Measurements from ENCODE around the gene LRRC3.
A peak's percentile ranks its signal among the peaks of the same experiment; 100 is the strongest.
"Not testable (repeated sequence)": the region's sequence is repeated elsewhere in the genome, so short reads cannot be mapped to it uniquely, and the experiment has no call there.

Gene LRRC3

DNA sequence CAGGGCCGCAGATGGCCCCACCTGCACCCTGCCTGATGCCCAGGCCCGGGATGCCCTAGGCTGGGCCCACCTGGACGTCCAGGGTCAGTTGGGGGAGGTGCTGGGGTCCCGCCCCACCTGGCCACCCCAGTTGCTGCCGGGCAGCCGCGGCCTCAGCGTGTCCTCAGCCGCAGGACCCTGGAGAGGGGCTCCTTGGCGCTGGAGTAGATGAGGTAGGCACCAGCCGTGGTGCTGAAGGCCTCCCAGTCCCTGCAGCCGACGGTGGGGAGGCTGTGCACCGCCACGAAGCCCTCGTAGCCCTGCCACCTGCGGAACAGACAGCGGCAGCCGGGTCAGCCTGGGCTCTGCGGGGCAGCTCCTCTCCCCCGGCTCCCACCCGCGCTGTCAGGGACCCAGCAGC, 44.3 kb downstream of the LRRC3 start:
- no peak overlapping the region for H3K4me3 Mint-ChIP-seq
- H3K27me3 Mint-ChIP-seq (ENCODE audit: low read depth, poor library complexity) = peaks cover 6% of the 10 kb centered on the region
- H3K9me3 Mint-ChIP-seq = peaks cover 4% of the 10 kb centered on the region
- peaks cover 37% of the 10 kb centered on the region for H3K4me1 Mint-ChIP-seq
- H3K36me3 Mint-ChIP-seq (ENCODE audit: low read depth) = peaks cover 8% of the 10 kb centered on the region
- no peak for DNase-seq
- TF ChIP-seq, protein P1, sequence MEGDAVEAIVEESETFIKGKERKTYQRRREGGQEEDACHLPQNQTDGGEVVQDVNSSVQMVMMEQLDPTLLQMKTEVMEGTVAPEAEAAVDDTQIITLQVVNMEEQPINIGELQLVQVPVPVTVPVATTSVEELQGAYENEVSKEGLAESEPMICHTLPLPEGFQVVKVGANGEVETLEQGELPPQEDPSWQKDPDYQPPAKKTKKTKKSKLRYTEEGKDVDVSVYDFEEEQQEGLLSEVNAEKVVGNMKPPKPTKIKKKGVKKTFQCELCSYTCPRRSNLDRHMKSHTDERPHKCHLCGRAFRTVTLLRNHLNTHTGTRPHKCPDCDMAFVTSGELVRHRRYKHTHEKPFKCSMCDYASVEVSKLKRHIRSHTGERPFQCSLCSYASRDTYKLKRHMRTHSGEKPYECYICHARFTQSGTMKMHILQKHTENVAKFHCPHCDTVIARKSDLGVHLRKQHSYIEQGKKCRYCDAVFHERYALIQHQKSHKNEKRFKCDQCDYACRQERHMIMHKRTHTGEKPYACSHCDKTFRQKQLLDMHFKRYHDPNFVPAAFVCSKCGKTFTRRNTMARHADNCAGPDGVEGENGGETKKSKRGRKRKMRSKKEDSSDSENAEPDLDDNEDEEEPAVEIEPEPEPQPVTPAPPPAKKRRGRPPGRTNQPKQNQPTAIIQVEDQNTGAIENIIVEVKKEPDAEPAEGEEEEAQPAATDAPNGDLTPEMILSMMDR (IDR thresholded peaks at IDR 0.05) = no peak
- no peak overlapping the region for H3K27ac Mint-ChIP-seq

DNA sequence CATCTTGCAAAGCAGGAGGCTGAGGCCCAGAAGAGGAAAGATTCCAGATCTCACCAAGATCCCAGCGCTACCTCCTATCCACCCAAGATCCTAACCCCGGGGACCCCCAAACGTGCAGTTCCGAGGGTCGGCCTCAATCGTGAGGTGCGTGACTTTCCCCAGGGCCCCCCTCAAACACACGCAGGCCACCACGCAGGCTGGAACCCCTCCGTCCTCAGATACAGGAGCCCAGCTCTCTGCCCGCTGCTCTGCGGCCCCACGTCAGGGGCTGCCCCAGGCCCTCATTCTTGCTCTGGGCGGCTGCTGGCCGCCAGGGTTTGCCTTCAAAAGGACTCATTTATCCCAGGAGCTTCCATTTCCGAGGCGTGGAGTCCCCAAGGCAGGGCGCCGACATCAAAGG, 44.8 kb downstream of the LRRC3 start:
- no peak overlapping the region for H3K27ac Mint-ChIP-seq
- H3K27me3 Mint-ChIP-seq (ENCODE audit: low read depth, poor library complexity) = peaks cover 6% of the 10 kb centered on the region
- TF ChIP-seq, protein P1 (IDR thresholded peaks at IDR 0.05) = no peak
- H3K4me1 Mint-ChIP-seq = peaks cover 37% of the 10 kb centered on the region
- peaks cover 8% of the 10 kb centered on the region for H3K36me3 Mint-ChIP-seq (ENCODE audit: low read depth)
- H3K4me3 Mint-ChIP-seq = no peak overlapping the region
- peaks cover 4% of the 10 kb centered on the region for H3K9me3 Mint-ChIP-seq
- no peak for DNase-seq

DNA sequence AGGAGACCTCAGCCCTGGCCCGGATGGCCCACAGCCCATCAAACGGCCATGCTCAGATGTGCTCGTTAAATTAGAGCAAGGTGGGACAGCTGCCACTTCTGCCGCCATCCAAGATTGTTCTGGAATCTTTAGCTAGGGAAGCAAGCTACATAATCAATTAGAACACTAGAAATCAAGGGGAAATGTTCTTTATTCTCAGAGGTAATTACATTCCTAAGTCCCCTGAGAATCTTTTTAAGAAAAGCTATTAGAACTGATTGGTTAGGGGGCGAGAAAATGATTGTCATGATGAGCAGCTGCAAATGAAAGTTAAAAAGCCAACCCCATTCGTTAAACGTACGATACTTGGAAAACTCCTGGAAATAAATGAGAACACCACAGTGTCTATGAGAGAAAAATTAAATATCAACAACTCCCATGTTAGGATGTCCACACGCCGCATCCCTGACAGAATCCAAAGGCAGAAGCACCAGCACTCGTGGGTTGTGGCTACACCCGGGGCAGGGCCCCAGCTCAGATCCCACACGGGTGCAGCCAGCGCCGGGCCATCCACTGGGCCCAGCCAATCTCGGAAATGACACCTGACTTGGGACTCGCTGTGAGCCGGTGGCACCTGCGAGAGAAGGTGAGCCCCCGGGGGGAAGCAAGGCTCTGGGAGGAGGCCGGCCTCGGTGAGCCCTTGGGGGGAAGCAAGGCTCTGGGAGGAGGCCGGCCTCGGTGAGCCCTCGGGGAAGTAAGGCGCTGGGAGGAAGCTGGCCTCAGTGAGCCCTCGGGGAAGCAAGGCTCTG, 47.1 kb downstream of the LRRC3 start:
- H3K9me3 Mint-ChIP-seq = no peaks in the 10 kb centered on the region
- H3K4me1 Mint-ChIP-seq = peaks cover 34% of the 10 kb centered on the region
- H3K27me3 Mint-ChIP-seq (ENCODE audit: low read depth, poor library complexity) = no peaks in the 10 kb centered on the region
- H3K27ac Mint-ChIP-seq = no peak overlapping the region
- H3K36me3 Mint-ChIP-seq (ENCODE audit: low read depth) = no peaks in the 10 kb centered on the region
- no peak for DNase-seq
- no peak overlapping the region for H3K4me3 Mint-ChIP-seq
- TF ChIP-seq, protein P1 (IDR thresholded peaks at IDR 0.05) = no peak

DNA sequence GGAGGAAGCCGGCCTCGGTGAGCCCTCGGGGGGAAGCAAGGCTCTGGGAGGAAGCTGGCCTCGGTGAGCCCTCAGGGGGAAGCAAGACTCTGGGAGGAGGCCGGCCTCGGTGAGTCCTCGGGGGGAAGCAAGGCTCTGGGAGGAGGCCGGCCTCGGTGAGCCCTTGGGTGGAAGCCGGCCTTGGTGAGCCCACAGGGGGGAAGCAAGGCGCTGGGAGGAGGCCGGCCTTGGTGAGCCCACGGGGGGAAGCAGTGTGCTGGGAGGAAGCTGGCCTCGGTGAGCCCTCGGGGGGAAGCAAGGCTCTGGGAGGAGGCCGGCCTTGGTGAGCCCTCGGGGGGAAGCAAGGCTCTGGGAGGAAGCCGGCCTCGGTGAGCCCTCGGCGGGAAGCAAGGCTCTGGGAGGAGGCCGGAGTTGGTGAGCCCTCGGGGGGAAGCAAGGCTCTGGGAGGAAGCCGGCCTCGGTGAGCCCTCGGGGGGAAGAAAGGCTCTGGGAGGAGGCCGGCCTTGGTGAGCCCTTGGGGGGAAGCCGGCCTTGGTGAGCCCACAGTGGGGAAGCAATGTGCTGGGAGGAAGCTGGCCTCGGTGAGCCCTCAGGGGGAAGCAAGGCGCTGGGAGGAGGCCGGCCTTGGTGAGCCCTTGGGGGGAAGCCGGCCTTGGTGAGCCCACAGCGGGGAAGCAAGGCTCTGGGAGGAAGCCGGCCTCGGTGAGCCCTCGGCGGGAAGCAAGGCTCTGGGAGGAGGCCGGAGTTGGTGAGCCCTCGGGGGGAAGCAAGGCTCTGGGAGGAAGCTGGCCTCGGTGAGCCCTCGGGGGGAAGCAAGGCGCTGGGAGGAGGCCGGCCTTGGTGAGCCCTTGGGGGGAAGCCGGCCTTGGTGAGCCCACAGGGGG, 47.9 kb downstream of the LRRC3 start:
- H3K4me3 Mint-ChIP-seq; H3K36me3 Mint-ChIP-seq (ENCODE audit: low read depth); H3K27ac Mint-ChIP-seq; DNase-seq; H3K9me3 Mint-ChIP-seq; H3K27me3 Mint-ChIP-seq (ENCODE audit: low read depth, poor library complexity): not testable (repeated sequence)
- H3K4me1 Mint-ChIP-seq = peaks cover 25% of the 10 kb centered on the region

- no peak for DNase-seq
- no peak overlapping the region for H3K27ac Mint-ChIP-seq
- no peaks in the 10 kb centered on the region for H3K9me3 Mint-ChIP-seq
- no peaks in the 10 kb centered on the region for H3K36me3 Mint-ChIP-seq (ENCODE audit: low read depth)
- H3K27me3 Mint-ChIP-seq (ENCODE audit: low read depth, poor library complexity) = no peaks in the 10 kb centered on the region
- TF ChIP-seq, protein P1 (IDR thresholded peaks at IDR 0.05) = no peak
- H3K4me1 Mint-ChIP-seq = peaks cover 20% of the 10 kb centered on the region
- H3K4me3 Mint-ChIP-seq = no peak overlapping the region
These were observed 48.6 kb downstream of the LRRC3 start for GRCh38 chr21:44503901-44504399.

DNA sequence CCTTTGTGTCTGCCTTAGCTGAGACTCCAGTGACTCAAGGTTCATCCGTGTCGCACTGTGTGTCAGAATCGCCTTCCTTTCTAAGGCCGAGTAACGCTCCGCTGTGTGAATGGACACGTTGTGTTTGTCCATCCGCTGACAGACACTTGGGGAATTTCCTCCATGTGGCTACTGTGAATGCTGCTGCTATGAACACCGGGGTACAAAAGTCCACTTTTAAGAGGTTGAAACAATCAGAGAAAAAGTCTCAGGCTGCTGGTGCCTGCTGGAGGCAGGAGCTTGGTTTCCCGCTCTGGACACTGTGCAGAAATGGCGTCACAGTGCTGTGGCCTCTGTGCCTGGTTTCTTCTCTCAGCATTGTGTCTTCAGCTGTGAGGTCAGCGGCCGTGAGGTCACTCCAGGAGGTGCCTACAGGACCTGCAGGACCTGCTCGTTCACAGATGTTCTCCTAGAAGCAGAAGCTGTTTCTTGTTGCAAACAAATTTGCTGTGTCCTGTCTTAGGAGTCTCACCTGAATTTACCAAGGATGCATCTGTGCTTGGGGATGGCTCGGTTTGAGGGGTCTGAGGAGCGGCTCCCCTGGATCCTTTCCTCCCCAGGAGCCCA, 50.5 kb downstream of the LRRC3 start:
- Mint-ChIP-seq H3K4me1 (peaks cover 26% of the 10 kb centered on the region), H3K27me3 (ENCODE audit: low read depth, poor library complexity) (no peaks in the 10 kb centered on the region), H3K36me3 (ENCODE audit: low read depth) (no peaks in the 10 kb centered on the region), H3K27ac (peak overlapping the region; percentile 54), H3K4me3 (peak overlapping the region; percentile 33), H3K9me3 (no peaks in the 10 kb centered on the region)
- TF ChIP-seq, protein P1 (IDR thresholded peaks at IDR 0.05) = no peak
- DNase-seq = no peak
